Activated T-cell treated with anti-CD3 and anti-CD28 coated beads, Interleukin-2, amount 50 U/mL, for 48 hours (primary cell): ENCODE data around the gene EXOC7.
A peak's percentile ranks its signal among the peaks of the same experiment; 100 is the strongest.
"Not testable (repeated sequence)": the region's sequence is repeated elsewhere in the genome, so short reads cannot be mapped to it uniquely, and the experiment has no call there.

Experiments
- DNase-seq, 2 experiments: peaks; one replicate each; pipeline ENCODE4 v3.0.0-alpha.2; 2020

The EXOC7 gene

DNA sequence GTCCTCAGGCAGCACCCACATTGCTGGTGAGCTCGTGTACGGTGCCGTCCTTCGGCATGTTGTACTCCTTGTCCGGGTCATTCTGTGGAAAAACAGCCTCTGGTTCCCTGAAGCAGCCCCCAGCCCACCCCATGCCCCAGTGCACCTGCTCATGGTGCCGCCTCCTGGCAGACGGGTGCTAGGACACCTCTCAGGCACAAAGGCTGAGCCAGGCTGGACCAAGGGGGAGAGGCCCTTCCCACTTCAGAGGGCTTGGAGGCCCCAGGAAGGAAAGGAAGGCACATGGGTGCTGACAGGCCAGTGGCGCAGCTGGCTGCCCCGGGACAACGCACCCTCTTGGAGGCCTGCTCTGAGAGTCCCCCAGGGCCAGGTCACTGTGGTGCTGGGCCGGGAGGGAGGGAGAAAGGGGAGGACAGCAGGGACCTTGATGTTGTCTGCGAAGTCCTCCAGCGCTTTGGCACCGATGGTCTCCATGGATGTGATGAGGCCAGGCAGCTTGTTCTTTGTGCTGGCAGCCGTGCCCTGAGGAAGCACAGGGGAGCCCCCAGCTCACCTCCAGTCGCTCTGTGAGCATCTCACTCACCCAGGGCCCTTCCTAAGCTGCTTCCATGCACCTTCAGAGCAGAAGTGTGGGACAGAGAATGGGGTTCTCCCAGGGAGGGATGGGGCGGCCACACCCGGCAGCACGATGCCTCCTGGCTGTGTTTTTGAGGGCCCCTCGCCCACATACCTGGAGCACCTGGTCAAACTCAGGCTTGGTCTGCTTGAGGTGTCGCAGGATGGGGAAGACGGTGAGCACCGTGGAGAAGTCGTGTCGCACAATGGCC lies 15.3 kb downstream of the EXOC7 start:
- no peak for DNase-seq

DNA sequence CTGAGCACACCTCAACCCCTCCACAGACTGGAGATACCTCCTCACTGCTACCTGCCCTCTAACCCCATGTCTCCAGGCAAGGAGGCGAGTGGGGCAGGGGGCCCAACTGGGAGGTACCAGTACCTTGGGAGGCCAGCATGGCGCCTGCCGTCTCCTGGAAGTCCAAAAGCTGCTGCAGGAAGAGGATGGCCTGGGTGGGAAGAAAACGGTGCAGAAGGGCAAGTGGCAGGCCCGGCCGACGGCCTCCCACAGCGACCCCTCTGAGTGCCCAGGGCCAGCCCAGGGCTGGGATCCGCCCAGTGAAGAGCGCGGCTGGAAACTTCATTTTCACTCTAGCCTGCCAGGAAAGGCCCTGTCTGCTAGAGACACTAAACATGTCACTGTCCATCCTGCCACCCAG lies 16.1 kb downstream of the EXOC7 start:
- no peak for DNase-seq

DNA sequence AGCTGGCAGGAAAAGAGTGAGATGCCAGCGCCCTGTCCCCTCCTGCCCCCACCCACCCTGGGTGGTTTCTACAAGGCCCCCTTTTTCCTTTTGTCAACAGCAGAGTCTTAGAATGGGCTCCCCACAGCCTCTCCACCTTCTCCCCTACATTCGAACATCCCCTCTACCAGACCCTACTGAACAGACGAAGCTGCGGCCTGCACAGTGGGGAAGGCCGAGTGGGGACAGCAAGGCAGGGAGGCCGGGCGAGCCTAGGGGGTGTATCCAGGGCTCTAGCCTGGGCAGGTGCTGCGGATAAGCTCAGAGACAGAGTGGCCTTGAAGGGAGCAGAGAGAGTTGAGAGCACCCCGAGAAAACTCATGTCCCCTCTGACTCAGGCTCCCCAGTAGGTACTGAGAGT lies 17.2 kb downstream of the EXOC7 start:
- no peak for DNase-seq

DNA sequence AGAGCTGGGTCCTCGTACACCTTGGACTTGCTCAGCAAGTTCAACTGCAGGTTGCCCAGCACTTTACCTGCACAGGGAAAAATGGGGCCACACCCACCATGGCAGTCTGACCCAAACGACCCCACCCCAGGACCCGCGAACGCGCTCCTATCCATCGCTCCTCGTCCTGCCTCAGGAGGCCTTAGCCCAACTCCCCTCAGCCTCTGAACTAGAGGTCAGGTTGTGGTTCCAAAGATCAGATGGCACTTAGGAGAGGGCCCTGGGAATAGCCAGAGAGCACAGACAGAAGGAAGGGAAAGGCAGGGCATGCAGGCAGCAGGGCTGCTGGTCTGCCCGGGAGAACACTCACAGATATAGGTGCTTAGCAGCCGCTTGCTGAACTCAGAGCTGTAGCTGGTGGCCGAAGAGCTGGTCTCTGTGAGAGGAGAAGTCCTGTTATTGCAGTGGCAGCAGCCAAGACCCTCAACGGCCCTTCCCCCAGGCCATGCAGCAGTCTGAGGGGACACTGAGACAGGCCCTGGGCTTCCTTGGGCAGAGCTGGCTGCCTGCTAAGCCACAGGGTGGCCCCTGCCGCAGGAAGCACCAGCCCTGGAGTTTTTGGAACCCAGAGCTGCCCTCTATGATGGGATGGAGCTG lies 17.7 kb downstream of the EXOC7 start:
- DNase-seq: no peak

DNA sequence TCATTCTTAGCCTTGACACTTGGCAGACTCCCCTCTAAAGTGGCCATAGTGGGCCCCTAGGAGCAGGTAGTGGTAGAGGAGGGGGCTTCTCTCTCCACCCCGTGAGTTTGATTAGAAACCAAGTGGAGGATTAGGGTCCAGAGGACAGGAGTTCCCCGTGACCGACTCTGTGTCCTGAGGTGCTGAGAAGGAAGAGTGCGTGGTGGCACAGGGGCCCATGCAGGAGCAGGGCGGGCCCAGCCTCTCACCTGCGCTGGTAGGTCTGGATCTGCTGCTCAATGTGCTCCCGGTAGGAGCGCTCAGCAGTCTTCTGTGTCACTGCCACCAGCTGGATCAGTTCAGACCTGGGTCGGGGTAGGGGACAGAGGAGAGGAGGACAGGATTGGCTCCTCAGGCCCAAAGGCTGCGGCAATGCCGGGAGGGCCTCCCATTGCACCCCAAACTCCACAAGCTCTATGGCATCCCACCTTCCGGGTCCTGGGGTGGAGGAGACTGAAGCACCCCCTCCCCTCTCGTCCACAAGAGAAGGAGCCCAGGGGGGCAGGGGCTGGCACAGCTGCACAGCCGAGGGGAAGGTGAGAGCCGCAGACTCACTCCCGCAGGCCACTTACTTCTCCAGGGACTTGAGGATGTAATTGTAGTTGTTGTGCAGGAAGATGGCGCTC lies 18.4 kb downstream of the EXOC7 start:
- no peak for DNase-seq

DNA sequence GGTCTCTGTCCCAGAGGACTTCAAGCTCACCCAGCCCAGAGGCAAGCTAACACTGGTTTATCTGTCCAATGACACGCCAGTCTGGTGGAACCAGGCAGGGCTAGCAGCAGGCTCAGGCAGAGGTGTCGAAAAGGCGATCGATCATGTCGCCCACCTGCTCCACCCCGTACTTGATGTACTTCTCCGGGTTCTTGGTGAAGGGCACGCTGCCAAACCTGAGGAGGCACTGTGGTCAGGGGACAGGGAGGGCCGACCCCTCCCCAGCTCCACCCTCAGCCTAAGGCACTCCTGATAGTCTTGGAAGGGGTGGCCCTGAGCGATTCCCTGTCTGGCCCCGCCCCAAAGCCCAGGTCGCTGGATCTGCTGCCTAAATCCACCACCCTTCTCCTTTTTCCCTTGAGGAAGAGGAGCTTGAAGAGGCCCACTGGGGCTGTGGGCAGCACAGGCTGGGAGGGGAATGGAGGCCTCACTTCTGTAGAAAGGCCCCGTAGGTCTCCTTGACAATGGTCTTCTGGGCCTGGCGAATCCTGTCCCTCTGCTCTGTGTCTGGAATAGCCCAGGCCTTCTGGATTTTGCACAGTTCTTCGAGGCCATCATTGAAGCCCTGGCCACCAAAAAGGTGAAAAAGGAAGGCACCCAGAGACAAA lies 19.9 kb downstream of the EXOC7 start:
- DNase-seq: no peak

DNA sequence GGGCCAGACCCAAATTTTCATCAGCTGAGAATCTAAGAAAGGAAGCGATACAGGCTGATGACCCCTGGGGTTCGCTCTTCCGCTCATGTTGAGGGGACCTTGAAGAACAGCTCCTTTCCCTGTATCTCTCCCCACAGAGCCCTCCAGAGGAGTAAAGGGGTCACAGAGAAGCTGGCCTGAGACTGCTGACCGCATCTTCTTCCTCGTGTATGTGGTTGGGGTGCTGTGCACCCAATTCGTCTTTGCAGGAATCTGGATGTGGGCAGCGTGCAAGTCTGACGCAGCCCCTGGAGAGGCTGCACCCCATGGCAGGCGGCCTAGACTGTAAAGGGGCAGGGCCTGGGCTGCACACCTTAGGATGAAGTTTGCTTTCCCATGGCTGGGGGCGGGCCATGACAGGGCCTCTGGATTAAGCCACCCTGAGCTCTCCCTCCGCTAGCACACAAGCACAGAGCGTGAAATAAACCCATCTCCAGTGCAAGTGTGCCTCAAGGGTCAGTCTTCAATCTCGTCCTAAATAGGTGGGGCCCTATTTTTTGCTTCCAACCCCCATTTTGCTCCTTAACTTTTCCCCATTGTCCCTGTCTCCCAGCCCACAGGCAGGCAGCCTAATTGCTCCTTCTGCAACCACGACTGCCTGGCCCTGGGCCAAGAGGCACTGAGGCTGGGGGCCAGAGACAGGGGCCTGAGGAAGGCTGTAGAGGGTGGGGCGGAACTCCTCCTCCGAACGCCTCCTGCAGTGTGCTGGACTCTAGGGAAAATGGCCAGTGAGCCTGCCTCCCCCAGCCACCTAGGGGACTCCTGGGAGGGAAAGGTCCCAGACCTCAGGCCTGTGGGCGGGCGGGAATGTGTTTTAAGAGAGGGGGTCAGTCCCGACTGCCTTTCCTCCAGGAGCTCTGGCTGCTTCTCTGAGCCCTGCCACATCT lies 21.0 kb downstream of the EXOC7 start:
- no peak for DNase-seq

DNA sequence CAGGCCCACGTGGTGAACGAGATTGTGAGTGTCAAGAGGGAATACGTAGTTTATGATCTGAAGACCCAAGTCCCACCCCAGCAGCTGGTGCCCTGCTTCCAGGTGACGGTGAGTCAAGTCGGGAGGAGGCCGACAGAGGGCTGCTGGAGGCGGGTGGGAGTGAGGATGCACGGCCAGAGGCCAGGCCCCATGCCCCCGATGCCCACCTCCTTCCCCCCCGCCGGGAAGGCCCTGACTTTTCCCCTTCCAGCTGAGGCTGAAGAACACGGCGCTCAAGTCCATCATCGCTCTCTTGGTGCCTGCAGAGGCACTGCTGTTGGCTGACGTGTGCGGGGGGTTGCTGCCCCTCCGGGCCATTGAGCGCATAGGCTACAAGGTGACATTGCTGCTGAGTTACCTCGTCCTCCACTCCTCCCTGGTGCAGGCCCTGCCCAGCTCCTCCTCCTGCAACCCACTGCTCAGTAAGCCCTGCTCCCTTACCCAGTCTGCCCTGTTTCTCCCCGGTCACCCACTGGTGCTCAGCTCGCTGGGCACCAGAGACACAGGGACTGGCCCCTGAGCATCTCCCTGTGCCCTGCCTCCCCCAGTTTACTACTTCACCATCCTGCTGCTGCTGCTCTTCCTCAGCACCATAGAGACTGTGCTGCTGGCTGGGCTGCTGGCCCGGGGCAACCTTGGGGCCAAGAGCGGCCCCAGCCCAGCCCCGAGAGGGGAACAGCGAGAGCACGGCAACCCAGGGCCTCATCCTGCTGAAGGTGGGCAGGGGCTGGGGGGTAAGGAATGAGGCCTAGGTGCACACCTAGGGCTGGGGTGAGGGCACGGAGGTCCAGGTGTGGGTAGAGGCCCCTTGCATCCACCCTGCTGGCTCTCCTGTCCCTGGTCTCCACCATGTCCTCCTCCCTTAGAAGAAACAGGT lies 22.0 kb downstream of the EXOC7 start:
- DNase-seq: no peak

DNA sequence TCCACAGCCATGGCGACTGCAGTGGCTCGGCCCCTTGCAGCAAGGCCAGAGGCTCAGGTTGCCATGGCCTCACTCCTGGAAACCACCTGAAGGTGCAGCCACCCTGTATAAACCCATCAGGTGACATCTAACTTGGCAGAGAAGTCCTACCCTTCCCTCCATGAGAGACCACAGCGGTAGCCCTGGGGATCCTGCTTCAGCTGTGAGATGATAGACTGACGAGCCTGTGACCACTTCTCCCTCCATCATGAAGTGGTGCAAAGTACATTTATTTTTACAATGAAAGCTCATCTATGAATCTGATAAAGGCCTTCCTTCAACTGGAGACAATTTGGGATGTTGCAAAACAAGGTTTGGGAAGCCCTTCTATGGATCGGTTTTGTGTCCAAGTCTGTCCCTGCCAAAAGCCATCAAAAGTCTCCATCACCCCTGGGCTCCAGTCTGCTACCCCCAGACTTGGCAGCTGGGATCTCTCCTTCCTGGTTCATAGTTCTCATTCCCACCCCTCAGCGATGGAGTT lies 22.8 kb downstream of the EXOC7 start:
- no peak for DNase-seq

DNA sequence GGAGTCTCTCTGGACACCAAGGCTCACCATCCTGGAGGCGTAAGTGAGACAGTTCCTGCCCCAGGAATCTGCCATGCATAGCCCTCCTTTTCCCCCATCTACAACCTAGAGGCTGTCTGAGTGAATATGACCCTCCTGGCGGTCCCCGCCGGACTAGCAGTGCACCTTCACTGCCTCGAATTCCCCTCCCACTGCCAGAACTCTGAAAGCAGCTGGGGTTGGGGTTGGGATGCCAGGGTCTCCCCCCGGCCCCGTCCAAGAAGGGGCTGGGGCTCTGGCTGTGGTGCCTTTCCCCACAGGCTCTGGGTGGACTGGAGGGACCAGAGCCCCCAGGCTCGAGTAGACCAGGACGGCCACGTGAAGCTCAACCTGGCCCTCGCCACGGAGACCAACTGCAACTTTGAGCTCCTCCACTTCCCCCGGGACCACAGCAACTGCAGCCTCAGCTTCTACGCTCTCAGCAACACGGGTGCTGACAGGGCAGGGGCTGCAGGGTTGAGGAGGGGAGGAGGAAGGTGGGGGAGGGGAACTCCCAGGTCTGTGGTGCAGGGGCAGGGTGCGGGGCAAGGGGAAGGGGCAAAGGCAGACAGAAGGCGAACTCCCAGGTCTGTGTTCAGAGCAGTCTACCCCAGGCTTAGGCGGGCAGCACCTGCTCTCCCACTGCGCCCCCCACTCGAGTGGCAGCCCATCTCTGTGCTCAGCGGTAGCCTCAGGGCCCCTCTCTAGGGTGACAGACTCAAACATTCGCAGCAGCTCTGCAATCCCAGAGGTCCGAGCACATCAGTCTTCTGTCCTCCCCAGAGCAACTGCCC lies 23.4 kb downstream of the EXOC7 start:
- peak; percentile 43 to 46 for DNase-seq

DNA sequence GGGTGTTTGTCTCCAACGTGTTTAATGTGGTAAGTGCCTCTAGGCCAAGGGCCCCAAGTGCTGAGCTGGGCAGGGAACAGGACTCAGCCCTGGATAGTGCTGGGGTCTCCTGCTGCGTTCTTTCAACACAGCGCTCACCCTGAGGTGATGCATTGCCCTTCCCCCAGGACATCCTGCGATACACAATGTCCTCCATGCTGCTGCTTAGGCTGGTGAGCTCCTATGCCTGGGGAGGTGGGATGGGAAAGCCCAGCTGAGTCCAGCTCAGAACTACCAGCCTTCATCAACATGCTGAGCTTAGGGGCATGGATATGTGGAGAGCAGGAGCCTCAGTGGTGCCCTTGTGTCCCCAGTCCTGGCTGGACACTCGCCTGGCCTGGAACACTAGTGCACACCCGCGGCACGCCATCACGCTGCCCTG lies 24.0 kb downstream of the EXOC7 start:
- DNase-seq: no peak

DNA sequence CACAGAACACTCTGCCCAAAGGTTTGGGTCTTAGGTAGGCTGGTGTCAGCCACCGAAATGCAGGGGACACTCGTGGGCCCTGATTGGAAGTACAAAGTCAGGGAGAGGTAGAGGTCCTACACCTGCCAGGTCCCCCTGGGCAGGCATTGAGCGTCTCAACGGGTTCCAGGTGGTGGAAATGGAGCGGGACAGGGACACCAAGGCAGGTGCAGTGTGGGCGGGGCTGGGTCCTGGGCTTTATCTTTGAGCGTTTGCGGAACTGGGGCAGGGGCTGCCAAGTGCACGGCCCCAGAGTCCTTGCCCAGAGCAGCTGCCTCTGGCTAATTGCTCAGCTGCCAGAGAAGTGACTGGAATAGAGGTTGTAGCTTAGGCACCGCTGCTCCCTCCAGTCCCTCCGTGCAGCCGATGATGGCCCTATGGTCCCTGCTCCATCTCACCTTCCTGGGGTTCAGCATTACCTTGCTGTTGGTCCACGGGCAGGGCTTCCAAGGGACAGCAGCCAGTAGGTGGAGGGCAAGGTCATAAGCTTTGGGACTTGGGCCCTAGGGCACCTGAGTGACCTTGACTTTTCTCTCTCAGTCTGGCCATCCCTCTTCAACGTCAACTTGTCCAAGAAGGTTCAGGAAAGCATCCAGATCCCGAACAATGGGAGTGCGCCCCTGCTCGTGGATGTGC lies 24.6 kb downstream of the EXOC7 start, which contains the start of gene ZACN:
TSS of gene ZACN (plus strand) at position 323 of the 675 bp plus-strand sequence. CDS start at position 406, 83 bp downstream.
- no peak for DNase-seq

DNA sequence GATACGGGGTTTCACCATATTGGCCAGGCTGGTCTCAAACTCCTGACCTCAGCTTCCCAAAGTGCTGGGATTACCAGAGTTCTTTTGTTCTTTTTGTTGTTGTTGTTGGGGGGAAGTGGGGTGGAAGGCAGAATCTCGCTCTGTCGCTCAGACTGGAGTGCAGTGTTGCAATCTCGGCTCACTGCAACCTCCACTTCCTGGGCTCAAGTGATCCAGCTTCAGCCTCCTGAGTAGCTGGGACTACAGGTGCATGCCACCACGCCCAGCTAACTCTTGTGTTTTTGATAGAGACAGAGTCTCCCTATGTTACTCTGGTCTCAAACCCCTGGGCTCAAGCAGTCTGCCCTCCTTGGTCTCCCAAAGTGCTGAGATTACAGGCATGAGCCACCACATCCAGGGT lies 25.2 kb downstream of the EXOC7 start:
- not testable (repeated sequence) for DNase-seq

DNA sequence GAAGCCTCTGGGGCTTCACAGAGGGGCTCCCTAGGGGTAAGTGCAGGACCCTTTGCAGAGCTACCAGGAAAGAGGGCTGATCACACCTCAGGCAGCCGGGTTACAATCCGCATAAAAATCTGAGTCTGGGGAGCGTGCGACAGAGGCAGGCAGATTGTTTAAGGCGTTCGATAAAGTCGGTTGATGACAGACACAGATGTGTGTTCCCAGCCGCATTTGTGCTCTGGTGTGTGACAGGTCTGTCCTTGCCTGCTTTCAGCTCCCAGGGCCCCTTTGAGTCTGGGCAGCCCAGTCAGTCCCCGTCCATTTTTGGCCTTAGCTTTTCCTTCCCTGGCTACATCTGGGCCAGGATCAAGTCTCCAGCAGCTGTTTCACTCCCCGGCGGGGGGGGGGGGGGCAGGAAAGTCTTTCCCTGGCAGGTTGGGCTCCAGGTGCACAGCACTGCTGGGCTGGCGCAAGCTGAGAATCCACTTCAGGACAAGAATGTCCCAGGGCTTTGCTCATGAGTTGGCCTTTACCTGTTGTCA lies 25.9 kb downstream of the EXOC7 start:
- DNase-seq: no peak

DNA sequence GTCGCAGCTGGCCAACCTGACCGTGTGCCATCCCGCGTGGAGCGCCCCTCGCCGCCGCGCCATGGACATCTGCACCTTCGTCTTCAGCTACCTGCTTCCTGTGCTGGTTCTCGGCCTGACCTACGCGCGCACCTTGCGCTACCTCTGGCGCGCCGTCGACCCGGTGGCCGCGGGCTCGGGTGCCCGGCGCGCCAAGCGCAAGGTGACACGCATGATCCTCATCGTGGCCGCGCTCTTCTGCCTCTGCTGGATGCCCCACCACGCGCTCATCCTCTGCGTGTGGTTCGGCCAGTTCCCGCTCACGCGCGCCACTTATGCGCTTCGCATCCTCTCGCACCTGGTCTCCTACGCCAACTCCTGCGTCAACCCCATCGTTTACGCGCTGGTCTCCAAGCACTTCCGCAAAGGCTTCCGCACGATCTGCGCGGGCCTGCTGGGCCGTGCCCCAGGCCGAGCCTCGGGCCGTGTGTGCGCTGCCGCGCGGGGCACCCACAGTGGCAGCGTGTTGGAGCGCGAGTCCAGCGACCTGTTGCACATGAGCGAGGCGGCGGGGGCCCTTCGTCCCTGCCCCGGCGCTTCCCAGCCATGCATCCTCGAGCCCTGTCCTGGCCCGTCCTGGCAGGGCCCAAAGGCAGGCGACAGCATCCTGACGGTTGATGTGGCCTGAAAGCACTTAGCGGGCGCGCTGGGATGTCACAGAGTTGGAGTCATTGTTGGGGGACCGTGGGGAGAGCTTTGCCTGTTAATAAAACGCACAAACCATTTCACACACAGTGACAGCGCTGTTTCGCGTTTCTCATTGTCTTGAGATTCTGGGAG lies 26.6 kb downstream of the EXOC7 start:
- peak; percentile 51 to 60 for DNase-seq

DNA sequence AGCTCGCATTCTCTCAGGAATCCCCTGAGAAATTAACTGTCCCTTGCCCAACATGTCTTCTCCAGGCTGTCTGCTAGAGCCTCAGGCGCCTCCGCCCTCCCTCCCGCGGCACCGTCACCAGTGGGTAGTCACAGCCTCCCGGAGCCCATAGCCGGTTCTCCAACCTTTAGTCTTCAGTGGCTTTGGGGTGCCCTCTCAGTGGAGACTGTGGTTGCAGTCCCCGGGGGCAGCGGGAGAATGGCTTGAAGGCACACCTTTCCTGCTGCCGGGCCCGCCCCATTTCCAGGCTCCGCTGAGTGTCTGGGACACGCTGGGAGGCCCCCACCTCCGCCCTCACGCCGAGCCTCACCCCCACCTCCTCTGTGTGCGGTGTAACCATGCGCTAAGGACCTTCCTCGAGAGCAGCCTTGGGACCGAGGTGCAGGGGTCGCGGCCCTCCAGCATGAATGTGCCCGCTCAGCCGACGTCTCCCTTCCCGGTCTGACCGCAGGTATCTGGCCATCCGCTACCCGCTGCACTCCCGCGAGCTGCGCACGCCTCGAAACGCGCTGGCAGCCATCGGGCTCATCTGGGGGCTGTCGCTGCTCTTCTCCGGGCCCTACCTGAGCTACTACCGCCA lies 27.3 kb downstream of the EXOC7 start:
- DNase-seq: peak; percentile 42 to 48

DNA sequence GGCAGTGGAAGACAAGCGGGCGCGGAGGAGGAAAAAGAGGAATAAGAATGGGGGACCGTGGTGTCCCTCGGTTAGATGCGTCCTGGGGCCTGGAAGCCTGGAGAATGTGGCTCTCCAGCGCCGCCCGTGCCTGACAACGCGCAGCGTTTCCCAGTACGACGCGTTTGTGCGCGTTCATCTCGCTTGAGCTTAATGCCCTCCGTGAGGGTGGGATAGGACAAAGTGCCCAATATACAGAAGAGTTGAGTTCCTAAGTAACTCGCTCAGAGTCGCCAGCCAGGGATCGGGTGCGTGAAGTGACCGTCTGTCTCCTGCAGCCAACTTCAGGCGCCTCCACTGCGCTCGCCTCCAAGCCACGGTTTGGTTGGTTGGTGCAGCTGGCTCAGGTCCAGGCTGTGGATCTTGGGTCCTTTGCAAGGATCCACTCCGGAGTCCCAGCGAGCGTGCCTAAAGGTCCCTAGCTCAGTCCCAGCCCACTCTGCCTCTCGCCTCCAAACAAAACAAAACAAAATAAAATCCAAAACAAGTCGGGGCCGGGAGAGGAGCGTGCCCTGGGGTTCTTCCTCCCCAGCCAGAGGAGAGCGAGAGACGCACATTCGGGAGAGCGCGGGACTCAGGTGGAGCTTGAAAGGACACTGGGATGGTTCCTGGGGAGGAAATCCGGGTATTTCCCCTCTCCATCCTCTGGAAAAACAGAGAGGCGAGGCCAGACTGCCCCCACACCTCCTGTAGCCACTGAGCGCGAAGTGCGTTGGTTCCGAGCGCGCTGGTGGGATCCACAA lies 28.0 kb downstream of the EXOC7 start:
- DNase-seq: peak; percentile 51 to 57
